Kidney capillary endothelial cell (primary cell): ENCODE data around the gene ABTB1.
"Not testable (repeated sequence)": the region's sequence is repeated elsewhere in the genome, so short reads cannot be mapped to it uniquely, and the experiment has no call there.

Experiments used
- DNase-seq: peaks from one replicate; pipeline ENCODE4 v3.0.0-alpha.2; 2018; ENCODE audit warnings: low spot score

Gene ABTB1

GRCh38 chr3:127673191-127674100, 694 bp downstream of the ABTB1 start:
- DNase-seq = no peak

- DNase-seq = no peak
Measured at GRCh38 chr3:127674101-127674721, 1.5 kb downstream of the ABTB1 start.

- no peak for DNase-seq
Measured at GRCh38 chr3:127674790-127675189, 2.0 kb downstream of the ABTB1 start.

- DNase-seq = no peak
Measured at GRCh38 chr3:127675651-127676391, 3.1 kb downstream of the ABTB1 start.

GRCh38 chr3:127676456-127676855, 3.7 kb downstream of the ABTB1 start:
- no peak for DNase-seq

- DNase-seq = no peak
Measured at GRCh38 chr3:127676921-127677351, 4.2 kb downstream of the ABTB1 start.

- no peak for DNase-seq
Measured at GRCh38 chr3:127677541-127678314, 5.0 kb downstream of the ABTB1 start.

- DNase-seq = no peak
Measured at GRCh38 chr3:127678315-127678599, 5.5 kb downstream of the ABTB1 start.

GRCh38 chr3:127678611-127679533, 6.1 kb downstream of the ABTB1 start:
- DNase-seq = no peak

GRCh38 chr3:127679534-127680145, 6.9 kb downstream of the ABTB1 start:
- no peak for DNase-seq

GRCh38 chr3:127680146-127680661, 7.5 kb downstream of the ABTB1 start:
- no peak for DNase-seq

- no peak for DNase-seq
Measured at GRCh38 chr3:127680798-127681221, 8.1 kb downstream of the ABTB1 start.

GRCh38 chr3:127682175-127682554, 9.4 kb downstream of the ABTB1 start:
- DNase-seq = not testable (repeated sequence)

GRCh38 chr3:127682561-127682960, 9.8 kb downstream of the ABTB1 start:
- no peak for DNase-seq

GRCh38 chr3:127684871-127685707, 12.3 kb downstream of the ABTB1 start:
- no peak for DNase-seq

GRCh38 chr3:127685708-127686511, 13.2 kb downstream of the ABTB1 start:
- DNase-seq = no peak

- DNase-seq = no peak
Measured at GRCh38 chr3:127686512-127686894, 13.8 kb downstream of the ABTB1 start.

GRCh38 chr3:127687228-127687737, 14.5 kb downstream of the ABTB1 start:
- no peak for DNase-seq
